Left renal pelvis (tissue), 4 donors: ENCODE measurements around the gene FARP1. TPM values are rescaled to one million over a fixed set of nuclear protein-coding genes. Genes with fewer than 3 reads are reported as not detected.

Experiments used
- DNase-seq, 4 donors: peaks; one replicate each; pipeline ENCODE4 v3.0.0-alpha.2; 2013; ENCODE audit warnings: low read depth in 4 of 4, low spot score in 3 of 4
- polyA plus RNA-seq, 4 donors: library from polyadenylated mRNA; unstranded; fragments of 120-200 nt; gene quantifications; one replicate each; pipeline ENCODE4 v1.2.1, GENCODE V29; 2013; ENCODE audit not compliant: insufficient read length in 4 of 4

The FARP1 gene
- polyA plus RNA-seq, 4 donors = 66.1 to 307 (median 241) TPM

- no peak for DNase-seq
These were observed 55.8 kb downstream of the FARP1 start for GRCh38 chr13:98198683-98199082.

- DNase-seq = no peak
These were observed 56.6 kb downstream of the FARP1 start for GRCh38 chr13:98199480-98199879.

GRCh38 chr13:98200211-98200878 lies 57.5 kb downstream of the FARP1 start:
- no peak for DNase-seq

- no peak for DNase-seq
These were observed 58.3 kb downstream of the FARP1 start for GRCh38 chr13:98201189-98201588.

- DNase-seq = no peak
These were observed 59.1 kb downstream of the FARP1 start for GRCh38 chr13:98201984-98202383.

GRCh38 chr13:98203646-98204326 lies 60.9 kb downstream of the FARP1 start:
- DNase-seq = no peak

GRCh38 chr13:98204546-98204945 lies 61.7 kb downstream of the FARP1 start:
- DNase-seq = no peak

- DNase-seq = no peak
These were observed 64.1 kb downstream of the FARP1 start for GRCh38 chr13:98206946-98207345.

GRCh38 chr13:98207416-98207815 lies 64.5 kb downstream of the FARP1 start:
- no peak for DNase-seq

- DNase-seq = no peak
These were observed 65.7 kb downstream of the FARP1 start for GRCh38 chr13:98208606-98209005.

- no peak for DNase-seq
These were observed 69.9 kb downstream of the FARP1 start for GRCh38 chr13:98212763-98213162.

GRCh38 chr13:98213354-98213753 lies 70.5 kb downstream of the FARP1 start:
- DNase-seq = no peak

GRCh38 chr13:98214008-98214643 lies 71.2 kb downstream of the FARP1 start:
- DNase-seq = no peak

- DNase-seq = no peak
These were observed 71.8 kb downstream of the FARP1 start for GRCh38 chr13:98214707-98215106.

- DNase-seq = no peak
These were observed 72.6 kb downstream of the FARP1 start for GRCh38 chr13:98215508-98215907.

- DNase-seq = no peak
These were observed 73.3 kb downstream of the FARP1 start for GRCh38 chr13:98216135-98216565.

GRCh38 chr13:98216711-98217285 lies 73.9 kb downstream of the FARP1 start:
- no peak for DNase-seq

GRCh38 chr13:98217597-98217996 lies 74.7 kb downstream of the FARP1 start:
- no peak for DNase-seq

GRCh38 chr13:98219685-98220084 lies 76.8 kb downstream of the FARP1 start:
- no peak for DNase-seq

GRCh38 chr13:98220271-98220791 lies 77.4 kb downstream of the FARP1 start:
- DNase-seq = no peak

GRCh38 chr13:98221234-98221633 lies 78.3 kb downstream of the FARP1 start:
- no peak for DNase-seq
